Vagina (tissue), 2 donors: ENCODE results near the gene SOSTDC1. TPM values are rescaled to one million over a fixed set of nuclear protein-coding genes. Genes with fewer than 3 reads are reported as not detected.

Source experiments
- DNase-seq, 2 donors: peaks; one replicate each; pipeline ENCODE4 v3.0.0-alpha.2; 2017; ENCODE audit errors: extremely low spot score in 2 of 2
- H3K27ac ChIP-seq: fragments of 200-600 bp; sonication (generic); one replicate; pipeline ENCODE4 v1.5.1; 2019
- H3K27me3 ChIP-seq: fragments of 200-600 bp; sonication (generic); one replicate; pipeline ENCODE4 v1.5.1; 2019
- H3K36me3 ChIP-seq, 2 donors: fragments of 200-600 bp; sonication (generic); one replicate each; pipeline ENCODE4 v1.5.1; 2017 to 2019
- H3K4me1 ChIP-seq: fragments of 200-600 bp; sonication (generic); one replicate; pipeline ENCODE4 v1.5.1; 2019
- H3K4me3 ChIP-seq, 2 donors: fragments of 200-600 bp; sonication (generic); 1 replicate in 1 of 2; 2 replicates in 1 of 2; pipeline ENCODE4 v1.5.1; 2016 to 2019
- H3K9me3 ChIP-seq: fragments of 200-600 bp; sonication (generic); one replicate; pipeline ENCODE4 v1.5.1; 2019
- CTCF ChIP-seq, 3 experiments: fragments of 450-650 bp in 2 of 3; fragments of 200-600 bp in 1 of 3; sonication (generic) in 1 of 3; IDR thresholded peaks; one replicate each; pipeline ENCODE4 v1.5.1; 2017 to 2019; ENCODE audit warnings: antibody characterized with exemption in 3 of 3, mild to moderate bottlenecking in 2 of 3, moderate library complexity in 2 of 3
- POLR2A ChIP-seq, 2 donors: fragments of 450-650 bp; IDR thresholded peaks; one replicate each; pipeline ENCODE4 v1.6.1; 2017; ENCODE audit warnings: antibody characterized with exemption in 2 of 2, mild to moderate bottlenecking in 2 of 2, moderate library complexity in 2 of 2
- POLR2AphosphoS5 ChIP-seq, 2 donors: sonication (generic); formaldehyde crosslinking; IDR thresholded peaks; one replicate each; pipeline ENCODE4 v1.9.0; 2017; ENCODE audit warnings: antibody characterized with exemption in 2 of 2, mild to moderate bottlenecking in 2 of 2, low read depth in 1 of 2; ENCODE audit not compliant: insufficient read depth in 1 of 2
- intact Hi-C: fragments of 100-400 bp; cut with DNase I; formaldehyde crosslinking; loops from one replicate; pipeline ENCODE4 v1.15.1; 2023
- total RNA-seq: library from RNA; depleted of rRNA; stranded (reverse); fragments of >200 nt; gene quantifications from one replicate; pipeline ENCODE4 v1.2.3, GENCODE V29; 2016

SOSTDC1 gene
- 5.9 TPM for total RNA-seq

GRCh38 chr7:16465469-16466361 is at the start of gene SOSTDC1:
Gene SOSTDC1 (minus strand): TSS chr7:16465738. CDS start chr7:16465668, 70 bp downstream.
- Histone ChIP-seq H3K36me3 (no peaks in the 10 kb centered on the region), H3K27me3 (no peaks in the 10 kb centered on the region), H3K9me3 (no peaks in the 10 kb centered on the region), H3K4me1 (no peaks in the 10 kb centered on the region), H3K27ac (no peak within 1 kb of the TSS), H3K4me3 (peak within 1 kb of the TSS in 1 of 2 donors; percentile 14)
- intact Hi-C loops, result no loop called here
- no peak for DNase-seq
- TF ChIP-seq POLR2AphosphoS5 (IDR thresholded peaks at IDR 0.05; ENCODE audit: insufficient read depth in 1 of 2, low read depth in 1 of 2), result no peak
- TF ChIP-seq POLR2A (IDR thresholded peaks at IDR 0.05), result no peak
- TF ChIP-seq CTCF (IDR thresholded peaks at IDR 0.05), result no peak

GRCh38 chr7:16514729-16515128 is 49.2 kb upstream of the SOSTDC1 start:
- intact Hi-C loops, result no loop called here
- no peaks in the 10 kb centered on the region for H3K4me1 ChIP-seq
- no peaks in the 10 kb centered on the region for H3K36me3 ChIP-seq
- TF ChIP-seq POLR2AphosphoS5 (IDR thresholded peaks at IDR 0.05; ENCODE audit: insufficient read depth in 1 of 2, low read depth in 1 of 2) (no peak), POLR2A (IDR thresholded peaks at IDR 0.05) (no peak), CTCF (IDR thresholded peaks at IDR 0.05) (no peak)
- H3K27me3 ChIP-seq, result no peaks in the 10 kb centered on the region
- no peaks in the 10 kb centered on the region for H3K9me3 ChIP-seq
- no peak overlapping the region for H3K4me3 ChIP-seq
- no peak for DNase-seq
- H3K27ac ChIP-seq, result no peak overlapping the region

- TF ChIP-seq POLR2AphosphoS5 (IDR thresholded peaks at IDR 0.05; ENCODE audit: insufficient read depth in 1 of 2, low read depth in 1 of 2) (no peak), POLR2A (IDR thresholded peaks at IDR 0.05) (no peak), CTCF (IDR thresholded peaks at IDR 0.05) (no peak)
- Histone ChIP-seq H3K4me3 (no peak overlapping the region), H3K4me1 (no peaks in the 10 kb centered on the region), H3K27ac (no peak overlapping the region), H3K27me3 (no peaks in the 10 kb centered on the region), H3K9me3 (no peaks in the 10 kb centered on the region), H3K36me3 (no peaks in the 10 kb centered on the region)
- intact Hi-C loops, result no loop called here
- DNase-seq, result no peak
Measured at GRCh38 chr7:16514271-16514670, 48.7 kb upstream of the SOSTDC1 start.

- H3K27ac ChIP-seq, result no peak overlapping the region
- H3K27me3 ChIP-seq, result no peaks in the 10 kb centered on the region
- DNase-seq, result no peak
- intact Hi-C loops, result no loop called here
- TF ChIP-seq POLR2A (IDR thresholded peaks at IDR 0.05) (no peak), POLR2AphosphoS5 (IDR thresholded peaks at IDR 0.05; ENCODE audit: insufficient read depth in 1 of 2, low read depth in 1 of 2) (no peak), CTCF (IDR thresholded peaks at IDR 0.05) (no peak)
- H3K4me1 ChIP-seq, result no peaks in the 10 kb centered on the region
- H3K4me3 ChIP-seq, result no peak overlapping the region
- H3K9me3 ChIP-seq, result no peaks in the 10 kb centered on the region
- no peaks in the 10 kb centered on the region for H3K36me3 ChIP-seq
Measured at GRCh38 chr7:16512097-16512496, 46.6 kb upstream of the SOSTDC1 start.

- intact Hi-C loops, result no loop called here
- Histone ChIP-seq H3K4me3 (no peak overlapping the region), H3K27ac (no peak overlapping the region), H3K4me1 (no peaks in the 10 kb centered on the region), H3K36me3 (no peaks in the 10 kb centered on the region), H3K9me3 (no peaks in the 10 kb centered on the region), H3K27me3 (no peaks in the 10 kb centered on the region)
- TF ChIP-seq POLR2AphosphoS5 (IDR thresholded peaks at IDR 0.05; ENCODE audit: insufficient read depth in 1 of 2, low read depth in 1 of 2) (no peak), CTCF (IDR thresholded peaks at IDR 0.05) (no peak), POLR2A (IDR thresholded peaks at IDR 0.05) (no peak)
- no peak for DNase-seq
Measured at GRCh38 chr7:16511314-16511713, 45.8 kb upstream of the SOSTDC1 start.
